ENCODE measurements around the gene LAMA3. TPM values are rescaled to one million over a fixed set of nuclear protein-coding genes. Genes with fewer than 3 reads are reported as not detected.

The LAMA3 gene
- total RNA-seq, 1 donor from 2014 or later: 9.4 TPM

DNA sequence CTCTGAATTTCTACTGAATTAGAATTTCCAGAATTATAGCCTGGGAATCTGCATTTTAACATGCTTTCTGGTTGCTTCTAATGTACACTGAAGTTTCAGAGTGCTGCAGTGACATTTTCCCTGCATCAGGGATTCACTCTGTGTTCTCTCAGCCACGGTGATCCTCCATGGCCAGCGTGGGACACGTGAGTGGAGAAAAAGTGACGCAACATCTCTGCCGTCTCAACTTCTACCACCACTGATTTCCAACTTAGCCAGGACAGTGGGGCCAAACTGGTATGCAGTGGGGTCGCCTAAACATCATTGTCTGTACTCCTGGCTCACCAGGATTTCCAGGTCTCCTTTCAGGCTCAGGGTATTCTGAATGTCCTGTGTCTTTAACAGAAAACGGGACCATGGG is 44.6 kb downstream of the LAMA3 start:
- peaks cover 33% of the 10 kb centered on the region for H3K27me3 Mint-ChIP-seq
- DNase-seq (ENCODE audit: extremely low spot score, unreplicated experiment): no peak
- H3K4me1 Mint-ChIP-seq (ENCODE audit: unreplicated experiment): peaks cover 14% of the 10 kb centered on the region
- H3K36me3 Mint-ChIP-seq: no peaks in the 10 kb centered on the region
- no peak overlapping the region for H3K27ac Mint-ChIP-seq
- H3K9me3 Mint-ChIP-seq: no peaks in the 10 kb centered on the region
- TF ChIP-seq, protein P1, sequence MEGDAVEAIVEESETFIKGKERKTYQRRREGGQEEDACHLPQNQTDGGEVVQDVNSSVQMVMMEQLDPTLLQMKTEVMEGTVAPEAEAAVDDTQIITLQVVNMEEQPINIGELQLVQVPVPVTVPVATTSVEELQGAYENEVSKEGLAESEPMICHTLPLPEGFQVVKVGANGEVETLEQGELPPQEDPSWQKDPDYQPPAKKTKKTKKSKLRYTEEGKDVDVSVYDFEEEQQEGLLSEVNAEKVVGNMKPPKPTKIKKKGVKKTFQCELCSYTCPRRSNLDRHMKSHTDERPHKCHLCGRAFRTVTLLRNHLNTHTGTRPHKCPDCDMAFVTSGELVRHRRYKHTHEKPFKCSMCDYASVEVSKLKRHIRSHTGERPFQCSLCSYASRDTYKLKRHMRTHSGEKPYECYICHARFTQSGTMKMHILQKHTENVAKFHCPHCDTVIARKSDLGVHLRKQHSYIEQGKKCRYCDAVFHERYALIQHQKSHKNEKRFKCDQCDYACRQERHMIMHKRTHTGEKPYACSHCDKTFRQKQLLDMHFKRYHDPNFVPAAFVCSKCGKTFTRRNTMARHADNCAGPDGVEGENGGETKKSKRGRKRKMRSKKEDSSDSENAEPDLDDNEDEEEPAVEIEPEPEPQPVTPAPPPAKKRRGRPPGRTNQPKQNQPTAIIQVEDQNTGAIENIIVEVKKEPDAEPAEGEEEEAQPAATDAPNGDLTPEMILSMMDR (conservative IDR thresholded peaks at IDR 0.05): no peak
- H3K4me3 Mint-ChIP-seq: no peak overlapping the region

DNA sequence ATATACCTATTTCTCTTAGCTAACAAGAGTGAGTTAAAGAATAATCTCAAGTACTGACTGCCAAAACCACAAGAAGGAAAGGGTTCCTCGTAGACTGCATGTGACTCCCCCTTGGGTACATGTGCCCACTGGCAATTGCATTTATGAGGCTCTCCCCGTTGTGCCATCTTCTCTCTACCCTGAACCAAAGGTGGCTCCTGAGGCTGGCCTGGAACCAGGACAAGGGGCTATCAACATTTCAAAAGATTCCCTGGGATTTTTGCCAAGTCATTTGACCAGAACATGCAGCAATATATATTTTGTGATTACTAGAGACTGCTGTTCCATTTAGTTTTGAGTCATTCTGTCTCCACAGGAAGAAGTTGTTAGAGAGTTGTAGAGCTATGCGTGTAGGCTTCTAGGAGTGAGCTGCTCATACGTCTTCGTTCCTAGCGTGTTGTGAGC is 45.8 kb downstream of the LAMA3 start:
- Mint-ChIP-seq H3K4me1 (ENCODE audit: unreplicated experiment) (peaks cover 16% of the 10 kb centered on the region), H3K27me3 (peaks cover 33% of the 10 kb centered on the region), H3K4me3 (no peak overlapping the region), H3K36me3 (no peaks in the 10 kb centered on the region), H3K27ac (no peak overlapping the region), H3K9me3 (no peaks in the 10 kb centered on the region)
- DNase-seq (ENCODE audit: extremely low spot score, unreplicated experiment): no peak
- TF ChIP-seq, protein P1 (conservative IDR thresholded peaks at IDR 0.05): no peak

DNA sequence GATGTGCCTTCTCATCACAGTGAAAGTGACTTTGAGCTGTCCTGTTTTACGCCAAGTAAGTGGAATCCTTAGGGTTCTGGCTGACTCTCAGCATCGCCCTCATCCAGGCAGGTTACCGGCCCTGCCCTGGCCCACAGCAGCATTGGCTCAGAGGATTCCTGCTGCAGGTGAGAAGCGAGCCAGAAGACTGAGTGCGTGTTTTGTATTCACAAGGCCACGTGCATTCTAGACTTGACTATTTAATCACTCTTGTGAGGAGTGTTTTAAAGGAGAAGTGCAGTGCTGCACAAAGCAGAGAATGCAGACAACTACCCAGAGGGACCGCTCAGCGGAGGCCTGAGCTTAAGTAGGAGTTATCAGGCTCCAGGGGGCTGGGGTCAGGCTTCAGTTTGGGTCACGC is 48.3 kb downstream of the LAMA3 start:
- Mint-ChIP-seq H3K9me3 (no peaks in the 10 kb centered on the region), H3K4me1 (ENCODE audit: unreplicated experiment) (peaks cover 22% of the 10 kb centered on the region), H3K27me3 (peaks cover 28% of the 10 kb centered on the region), H3K4me3 (no peak overlapping the region), H3K36me3 (no peaks in the 10 kb centered on the region), H3K27ac (no peak overlapping the region)
- no peak for DNase-seq (ENCODE audit: extremely low spot score, unreplicated experiment)
- TF ChIP-seq, protein P1 (conservative IDR thresholded peaks at IDR 0.05): no peak

DNA sequence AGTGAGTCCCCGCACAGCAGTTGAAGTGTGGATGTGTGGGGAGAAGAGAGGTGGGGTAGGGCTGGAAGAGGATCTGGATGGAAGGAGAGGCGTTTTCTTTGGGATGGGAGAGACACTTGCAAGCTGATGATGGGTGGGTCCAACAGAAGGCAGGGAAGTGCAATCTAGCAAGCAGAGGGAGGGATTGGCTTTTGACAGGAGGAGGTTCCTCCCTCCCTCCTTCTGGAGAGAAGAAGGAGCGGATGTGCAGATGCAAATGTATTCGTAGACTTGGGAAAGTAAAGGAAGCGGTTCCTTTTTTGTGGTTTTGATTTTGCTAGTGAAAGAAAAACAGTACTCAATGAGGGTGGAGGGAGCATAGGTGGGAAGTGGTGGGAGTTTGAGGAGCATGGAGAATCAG is 48.9 kb downstream of the LAMA3 start:
- TF ChIP-seq, protein P1 (conservative IDR thresholded peaks at IDR 0.05): no peak
- Mint-ChIP-seq H3K27ac (no peak overlapping the region), H3K9me3 (no peaks in the 10 kb centered on the region), H3K27me3 (peaks cover 24% of the 10 kb centered on the region), H3K4me1 (ENCODE audit: unreplicated experiment) (peaks cover 22% of the 10 kb centered on the region), H3K4me3 (no peak overlapping the region), H3K36me3 (no peaks in the 10 kb centered on the region)
- no peak for DNase-seq (ENCODE audit: extremely low spot score, unreplicated experiment)

DNA sequence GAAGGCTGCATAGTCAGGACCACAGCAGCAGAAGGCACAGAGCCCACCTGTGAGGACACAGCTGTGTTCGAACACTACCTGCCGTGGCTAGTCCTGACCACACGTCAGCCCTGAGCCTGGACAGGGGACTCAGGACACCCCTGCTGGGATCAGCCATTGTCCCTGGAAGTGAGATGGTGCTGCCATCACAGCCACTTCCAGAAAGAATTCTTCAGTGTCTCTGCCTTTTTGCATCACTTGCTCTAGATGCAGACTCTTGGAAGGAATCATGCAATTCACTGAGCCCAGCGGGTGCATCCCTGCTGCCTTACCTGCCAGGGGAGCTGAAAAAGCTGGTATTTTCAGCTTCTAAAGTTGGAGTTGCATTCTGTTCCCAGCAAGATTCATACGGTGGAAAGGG is 49.3 kb downstream of the LAMA3 start:
- TF ChIP-seq, protein P1 (conservative IDR thresholded peaks at IDR 0.05): no peak
- Mint-ChIP-seq H3K9me3 (no peaks in the 10 kb centered on the region), H3K4me1 (ENCODE audit: unreplicated experiment) (peaks cover 23% of the 10 kb centered on the region), H3K36me3 (no peaks in the 10 kb centered on the region), H3K4me3 (no peak overlapping the region), H3K27me3 (peaks cover 25% of the 10 kb centered on the region), H3K27ac (no peak overlapping the region)
- DNase-seq (ENCODE audit: extremely low spot score, unreplicated experiment): no peak
